Hypothalamus (tissue), 51 donors: ENCODE measurements around the gene VAT1L.

Experiments
- DNase-seq, 51 donors: peaks; one replicate each; lab custom pipeline; 2025; lab: John Stamatoyannopoulos, UW

VAT1L gene

GRCh38 chr16:77788181-77789084 lies at the start of gene VAT1L:
Gene VAT1L, plus strand, starts transcription at chr16:77788564. Its CDS starts 119 bp downstream, at chr16:77788683.
- peak in 46 of 51 donors; percentile 10 to 86 (median 55) for DNase-seq

GRCh38 chr16:77738706-77739558 lies 49.4 kb upstream of the VAT1L start:
- no peak for DNase-seq

GRCh38 chr16:77739559-77739892 lies 48.8 kb upstream of the VAT1L start:
- no peak for DNase-seq

- no peak for DNase-seq
Measured at GRCh38 chr16:77744141-77744540, 44.2 kb upstream of the VAT1L start.

- DNase-seq: no peak
Measured at GRCh38 chr16:77745972-77746371, 42.4 kb upstream of the VAT1L start.

GRCh38 chr16:77748421-77749005 lies 39.9 kb upstream of the VAT1L start:
- DNase-seq: no peak

GRCh38 chr16:77749415-77749814 lies 38.9 kb upstream of the VAT1L start:
- no peak for DNase-seq

- peak in 1 of 51 donors; percentile 0 for DNase-seq
Measured at GRCh38 chr16:77758046-77758445, 30.3 kb upstream of the VAT1L start.

GRCh38 chr16:77758508-77758907 lies 29.9 kb upstream of the VAT1L start:
- no peak for DNase-seq

GRCh38 chr16:77759201-77759600 lies 29.2 kb upstream of the VAT1L start:
- DNase-seq: no peak

GRCh38 chr16:77759821-77760220 lies 28.5 kb upstream of the VAT1L start:
- no peak for DNase-seq

- DNase-seq: no peak
Measured at GRCh38 chr16:77760800-77761199, 27.6 kb upstream of the VAT1L start.

- no peak for DNase-seq
Measured at GRCh38 chr16:77761204-77761603, 27.2 kb upstream of the VAT1L start.

- DNase-seq: no peak
Measured at GRCh38 chr16:77762262-77762661, 26.1 kb upstream of the VAT1L start.

GRCh38 chr16:77763994-77764393 lies 24.4 kb upstream of the VAT1L start:
- no peak for DNase-seq

GRCh38 chr16:77767211-77767610 lies 21.2 kb upstream of the VAT1L start:
- no peak for DNase-seq

GRCh38 chr16:77767826-77768225 lies 20.5 kb upstream of the VAT1L start:
- no peak for DNase-seq

- DNase-seq: no peak
Measured at GRCh38 chr16:77775911-77776909, 12.2 kb upstream of the VAT1L start.

GRCh38 chr16:77777745-77778144 lies 10.6 kb upstream of the VAT1L start:
- no peak for DNase-seq

- DNase-seq: no peak
Measured at GRCh38 chr16:77780378-77780837, 8.0 kb upstream of the VAT1L start.
